HepG2 (cell line): ENCODE data around the gene CSNK2B. TPM values are rescaled to one million over a fixed set of nuclear protein-coding genes. Genes with fewer than 3 reads are reported as not detected.

Source experiments
- CAMTA2 ChIP-seq: sonication (generic); formaldehyde crosslinking; IDR thresholded peaks from 2 replicates; pipeline ENCODE4 v1.4.0; 2020; ENCODE audit warnings: mild to moderate bottlenecking, missing genetic modification reagents, borderline replicate concordance
- CBX1 ChIP-seq: IDR thresholded peaks from one replicate; pipeline ENCODE4 v1.6.1; 2016; ENCODE audit warnings: antibody characterized with exemption, low read depth
- GZF1 ChIP-seq: sonication (generic); formaldehyde crosslinking; IDR thresholded peaks from 2 replicates; pipeline ENCODE4 v1.5.1; 2020; ENCODE audit warnings: mild to moderate bottlenecking, missing genetic modification reagents
- KAT7 ChIP-seq: IDR thresholded peaks from 2 replicates; pipeline ENCODE4 v1.6.1; 2018; ENCODE audit warnings: borderline replicate concordance, missing compliant biosample characterization
- NCOR1 ChIP-seq: fragments of 200-600 bp; sonication (generic); IDR thresholded peaks from 2 replicates; pipeline ENCODE4 v1.7.0; 2017; ENCODE audit warnings: antibody characterized with exemption, low read length, borderline replicate concordance
- PRPF4 ChIP-seq: fragments of 200-400 bp; formaldehyde crosslinking; IDR thresholded peaks from 2 replicates; pipeline ENCODE4 v1.6.1; 2016; ENCODE audit warnings: low read length, low read depth; ENCODE audit not compliant: poor library complexity, severe bottlenecking
- SMARCC2 ChIP-seq: fragments of 450-650 bp; IDR thresholded peaks from 2 replicates; pipeline ENCODE4 v1.6.1; 2017; ENCODE audit warnings: antibody characterized with exemption, mild to moderate bottlenecking
- SRF ChIP-seq: IDR thresholded peaks from 2 replicates; pipeline ENCODE4 v1.6.1; 2011; ENCODE audit warnings: mild to moderate bottlenecking, low read depth, low read length, moderate library complexity
- U2AF2 ChIP-seq: fragments of 200-400 bp; formaldehyde crosslinking; IDR thresholded peaks from 2 replicates; pipeline ENCODE4 v1.6.1; 2017; ENCODE audit warnings: low read depth, mild to moderate bottlenecking, low read length
- ZBTB3 ChIP-seq: sonication (generic); formaldehyde crosslinking; IDR thresholded peaks from 2 replicates; pipeline ENCODE4 v1.4.0; 2020; ENCODE audit warnings: low read depth, mild to moderate bottlenecking, moderate library complexity, missing genetic modification reagents, borderline replicate concordance
- ZFP82 ChIP-seq: sonication (generic); formaldehyde crosslinking; IDR thresholded peaks from 2 replicates; pipeline ENCODE4 v1.5.1; 2020; ENCODE audit warnings: mild to moderate bottlenecking, missing genetic modification reagents, borderline replicate concordance
- ZNF326 ChIP-seq: sonication (generic); formaldehyde crosslinking; IDR thresholded peaks from 2 replicates; pipeline ENCODE4 v1.4.0; 2020; ENCODE audit warnings: missing genetic modification reagents, borderline replicate concordance
- ZNF350 ChIP-seq: sonication (generic); formaldehyde crosslinking; IDR thresholded peaks from 2 replicates; pipeline ENCODE4 v1.4.0; 2020; ENCODE audit warnings: mild to moderate bottlenecking, low read depth, missing genetic modification reagents, borderline replicate concordance
- ZNF546 ChIP-seq: sonication (generic); formaldehyde crosslinking; conservative IDR thresholded peaks from 2 replicates; pipeline ENCODE4 v1.8.1; 2023; ENCODE audit warnings: mild to moderate bottlenecking, missing genetic modification reagents
- ZNF776 ChIP-seq: sonication (generic); formaldehyde crosslinking; IDR thresholded peaks from 2 replicates; pipeline ENCODE4 v1.4.0; 2020; ENCODE audit warnings: mild to moderate bottlenecking, missing genetic modification reagents
- ZSCAN31 ChIP-seq: sonication (generic); formaldehyde crosslinking; IDR thresholded peaks from 2 replicates; pipeline ENCODE4 v1.5.0; 2020; ENCODE audit warnings: low read depth, mild to moderate bottlenecking, missing genetic modification reagents
- polyA plus RNA-seq, 8 experiments: library from polyadenylated mRNA; depleted of rRNA in 3 of 8; stranded (reverse) in 7 of 8; unstranded in 1 of 8; fragments of >200 nt; fragmentation: Illumina TruSeq in 4 of 8; extraction: Trizol in 4 of 8; gene quantifications; 2 replicates each; pipeline versions ENCODE4 v1.2.1 to v1.2.3, GENCODE V29; 2011 to 2016; ENCODE audit warnings: low read depth in 4 of 8, missing spikeins in 1 of 8, mixed read lengths in 1 of 8; ENCODE audit not compliant: insufficient read depth in 1 of 8
- total RNA-seq, 5 experiments: library from RNA; depleted of rRNA; stranded (reverse); fragments of >200 nt; fragmentation: Illumina TruSeq; extraction: Trizol; gene quantifications; 2 replicates each; pipeline ENCODE4 v1.2.3, GENCODE V29; 2016; ENCODE audit warnings: low read depth in 1 of 5
- TF ChIP-seq, protein P1 (sequence below): sonication (generic); formaldehyde crosslinking; IDR thresholded peaks from 2 replicates; pipeline ENCODE4 v1.4.0; 2020; ENCODE audit warnings: missing genetic modification reagents, borderline replicate concordance
- TF ChIP-seq, protein P2 (sequence below): sonication (generic); formaldehyde crosslinking; IDR thresholded peaks from 2 replicates; pipeline ENCODE4 v1.4.0; 2020; ENCODE audit warnings: mild to moderate bottlenecking, low read depth, missing genetic modification reagents
- TF ChIP-seq, protein P3 (sequence below): sonication (generic); formaldehyde crosslinking; IDR thresholded peaks from 2 replicates; pipeline ENCODE4 v1.4.0; 2020; ENCODE audit warnings: missing genetic modification reagents
- TF ChIP-seq, protein P4 (sequence below): sonication (generic); formaldehyde crosslinking; IDR thresholded peaks from 2 replicates; pipeline ENCODE4 v1.8.1; 2023; ENCODE audit warnings: mild to moderate bottlenecking, moderate library complexity, missing genetic modification reagents
- TF ChIP-seq, protein P5 (sequence below): IDR thresholded peaks from 2 replicates; pipeline ENCODE4 v1.6.1; 2016

Gene CSNK2B
- total and polyA plus RNA-seq, 2 of the 13 experiments (the other 11 are each of a cell fraction or from before 2014, with no cell fraction given), result 111 to 296 TPM

DNA sequence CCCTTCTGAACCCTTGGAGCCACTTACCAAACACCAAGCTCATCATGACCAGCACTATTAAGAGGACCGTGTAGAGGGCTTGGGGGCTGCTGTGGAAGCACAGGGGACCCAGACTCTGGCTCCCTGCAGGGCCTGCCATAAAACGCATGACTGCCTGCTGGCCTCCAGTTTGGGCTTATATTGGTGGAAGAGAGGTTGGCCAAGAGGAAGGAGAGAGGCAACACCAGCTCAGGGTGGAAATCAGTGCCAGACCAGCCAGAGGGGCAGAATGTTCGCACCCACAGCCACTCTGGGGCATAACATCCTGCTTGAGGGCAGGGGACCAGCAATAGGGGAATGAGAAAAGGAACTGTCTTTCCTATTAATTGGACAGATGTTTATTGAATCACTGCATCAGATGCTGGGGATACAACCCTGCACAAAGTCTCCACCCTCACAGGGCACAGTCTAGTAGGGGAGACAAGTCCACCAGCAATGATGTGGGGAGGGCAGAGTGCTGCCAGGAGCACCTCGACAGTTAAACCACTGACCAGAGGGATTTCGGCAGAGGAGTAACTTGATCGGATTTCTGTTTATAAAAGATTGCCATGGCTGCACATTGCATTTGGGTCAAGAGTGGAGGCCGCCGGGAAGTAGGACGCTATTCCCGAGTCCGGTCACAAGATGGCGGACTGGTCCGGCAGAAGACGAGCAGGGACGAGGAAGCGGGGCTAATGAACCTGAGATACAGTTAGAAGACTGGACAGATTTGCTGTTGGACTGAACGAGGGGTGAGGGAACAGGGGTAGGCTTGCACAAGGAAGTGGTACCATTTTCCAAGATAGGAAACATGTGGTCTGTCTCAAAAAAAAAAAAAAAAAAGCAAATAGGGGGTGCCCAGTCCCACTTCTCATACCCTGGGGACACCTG is 14.6 kb downstream of the CSNK2B start, which contains the start of gene LY6G5C (continued):
- TF ChIP-seq, protein P1, sequence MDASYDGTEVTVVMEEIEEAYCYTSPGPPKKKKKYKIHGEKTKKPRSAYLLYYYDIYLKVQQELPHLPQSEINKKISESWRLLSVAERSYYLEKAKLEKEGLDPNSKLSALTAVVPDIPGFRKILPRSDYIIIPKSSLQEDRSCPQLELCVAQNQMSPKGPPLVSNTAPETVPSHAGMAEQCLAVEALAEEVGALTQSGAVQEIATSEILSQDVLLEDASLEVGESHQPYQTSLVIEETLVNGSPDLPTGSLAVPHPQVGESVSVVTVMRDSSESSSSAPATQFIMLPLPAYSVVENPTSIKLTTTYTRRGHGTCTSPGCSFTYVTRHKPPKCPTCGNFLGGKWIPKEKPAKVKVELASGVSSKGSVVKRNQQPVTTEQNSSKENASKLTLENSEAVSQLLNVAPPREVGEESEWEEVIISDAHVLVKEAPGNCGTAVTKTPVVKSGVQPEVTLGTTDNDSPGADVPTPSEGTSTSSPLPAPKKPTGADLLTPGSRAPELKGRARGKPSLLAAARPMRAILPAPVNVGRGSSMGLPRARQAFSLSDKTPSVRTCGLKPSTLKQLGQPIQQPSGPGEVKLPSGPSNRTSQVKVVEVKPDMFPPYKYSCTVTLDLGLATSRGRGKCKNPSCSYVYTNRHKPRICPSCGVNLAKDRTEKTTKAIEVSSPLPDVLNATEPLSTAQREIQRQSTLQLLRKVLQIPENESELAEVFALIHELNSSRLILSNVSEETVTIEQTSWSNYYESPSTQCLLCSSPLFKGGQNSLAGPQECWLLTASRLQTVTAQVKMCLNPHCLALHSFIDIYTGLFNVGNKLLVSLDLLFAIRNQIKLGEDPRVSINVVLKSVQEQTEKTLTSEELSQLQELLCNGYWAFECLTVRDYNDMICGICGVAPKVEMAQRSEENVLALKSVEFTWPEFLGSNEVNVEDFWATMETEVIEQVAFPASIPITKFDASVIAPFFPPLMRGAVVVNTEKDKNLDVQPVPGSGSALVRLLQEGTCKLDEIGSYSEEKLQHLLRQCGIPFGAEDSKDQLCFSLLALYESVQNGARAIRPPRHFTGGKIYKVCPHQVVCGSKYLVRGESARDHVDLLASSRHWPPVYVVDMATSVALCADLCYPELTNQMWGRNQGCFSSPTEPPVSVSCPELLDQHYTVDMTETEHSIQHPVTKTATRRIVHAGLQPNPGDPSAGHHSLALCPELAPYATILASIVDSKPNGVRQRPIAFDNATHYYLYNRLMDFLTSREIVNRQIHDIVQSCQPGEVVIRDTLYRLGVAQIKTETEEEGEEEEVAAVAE (CRISPR knock-in tag), result 0 out of 2 replicates have a peak, but pooled peaks have one; percentile 32
- TF ChIP-seq ZNF326, result no peak
- TF ChIP-seq ZNF546 (CRISPR knock-in tag), result no peak; the same call in 1 of the 2 replicates
- TF ChIP-seq, protein P2, sequence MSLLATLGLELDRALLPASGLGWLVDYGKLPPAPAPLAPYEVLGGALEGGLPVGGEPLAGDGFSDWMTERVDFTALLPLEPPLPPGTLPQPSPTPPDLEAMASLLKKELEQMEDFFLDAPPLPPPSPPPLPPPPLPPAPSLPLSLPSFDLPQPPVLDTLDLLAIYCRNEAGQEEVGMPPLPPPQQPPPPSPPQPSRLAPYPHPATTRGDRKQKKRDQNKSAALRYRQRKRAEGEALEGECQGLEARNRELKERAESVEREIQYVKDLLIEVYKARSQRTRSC (CRISPR knock-in tag), result no peak
- no peak for TF ChIP-seq CAMTA2
- no peak for TF ChIP-seq ZNF776 (CRISPR knock-in tag)
- TF ChIP-seq ZSCAN31 (CRISPR knock-in tag), result no peak
- no peak for TF ChIP-seq SRF
- TF ChIP-seq GZF1 (CRISPR knock-in tag), result no peak
- TF ChIP-seq ZNF350 (CRISPR knock-in tag), result no peak; the same call in 1 of the 2 replicates
- TF ChIP-seq CBX1, result no peak
- no peak for TF ChIP-seq KAT7
- no peak for TF ChIP-seq SMARCC2
- TF ChIP-seq, protein P3, sequence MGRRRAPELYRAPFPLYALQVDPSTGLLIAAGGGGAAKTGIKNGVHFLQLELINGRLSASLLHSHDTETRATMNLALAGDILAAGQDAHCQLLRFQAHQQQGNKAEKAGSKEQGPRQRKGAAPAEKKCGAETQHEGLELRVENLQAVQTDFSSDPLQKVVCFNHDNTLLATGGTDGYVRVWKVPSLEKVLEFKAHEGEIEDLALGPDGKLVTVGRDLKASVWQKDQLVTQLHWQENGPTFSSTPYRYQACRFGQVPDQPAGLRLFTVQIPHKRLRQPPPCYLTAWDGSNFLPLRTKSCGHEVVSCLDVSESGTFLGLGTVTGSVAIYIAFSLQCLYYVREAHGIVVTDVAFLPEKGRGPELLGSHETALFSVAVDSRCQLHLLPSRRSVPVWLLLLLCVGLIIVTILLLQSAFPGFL (CRISPR knock-in tag), result no peak
- no peak for TF ChIP-seq U2AF2
- TF ChIP-seq, protein P4, sequence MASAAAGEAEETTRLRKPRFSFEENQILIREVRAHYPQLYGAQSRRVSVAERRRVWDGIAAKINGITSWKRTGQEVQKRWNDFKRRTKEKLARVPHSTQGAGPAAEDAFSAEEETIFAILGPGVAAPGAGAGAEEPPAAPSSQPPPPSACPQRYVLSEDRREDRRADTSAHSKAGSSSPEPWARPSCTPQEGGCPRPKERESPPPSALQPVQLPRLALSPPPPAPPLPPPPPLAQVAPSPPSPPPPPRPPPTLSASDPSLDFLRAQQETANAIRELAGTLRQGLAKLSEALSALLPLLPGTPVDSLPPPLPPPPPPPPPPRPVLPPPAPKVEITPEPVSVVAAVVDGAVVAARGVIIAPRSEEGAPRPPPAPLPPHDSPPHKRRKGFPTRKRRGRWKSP (CRISPR knock-in tag), result no peak
- TF ChIP-seq, protein P5, sequence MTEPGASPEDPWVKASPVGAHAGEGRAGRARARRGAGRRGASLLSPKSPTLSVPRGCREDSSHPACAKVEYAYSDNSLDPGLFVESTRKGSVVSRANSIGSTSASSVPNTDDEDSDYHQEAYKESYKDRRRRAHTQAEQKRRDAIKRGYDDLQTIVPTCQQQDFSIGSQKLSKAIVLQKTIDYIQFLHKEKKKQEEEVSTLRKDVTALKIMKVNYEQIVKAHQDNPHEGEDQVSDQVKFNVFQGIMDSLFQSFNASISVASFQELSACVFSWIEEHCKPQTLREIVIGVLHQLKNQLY (CRISPR knock-in tag), result no peak
- no peak for TF ChIP-seq NCOR1
- TF ChIP-seq ZFP82 (CRISPR knock-in tag), result no peak
- no peak for TF ChIP-seq PRPF4
- no peak for TF ChIP-seq ZBTB3 (CRISPR knock-in tag)
